GM19463 (cell line): ENCODE measurements around the gene CTNNBIP1.

Source experiments
- ATAC-seq: cut with Tn5 transposase; IDR thresholded peaks from one replicate; pipeline ENCODE4 v1.9.1; 2021; ENCODE audit warnings: mild to moderate bottlenecking, moderate library complexity; ENCODE audit not compliant: unreplicated experiment

Gene CTNNBIP1

DNA sequence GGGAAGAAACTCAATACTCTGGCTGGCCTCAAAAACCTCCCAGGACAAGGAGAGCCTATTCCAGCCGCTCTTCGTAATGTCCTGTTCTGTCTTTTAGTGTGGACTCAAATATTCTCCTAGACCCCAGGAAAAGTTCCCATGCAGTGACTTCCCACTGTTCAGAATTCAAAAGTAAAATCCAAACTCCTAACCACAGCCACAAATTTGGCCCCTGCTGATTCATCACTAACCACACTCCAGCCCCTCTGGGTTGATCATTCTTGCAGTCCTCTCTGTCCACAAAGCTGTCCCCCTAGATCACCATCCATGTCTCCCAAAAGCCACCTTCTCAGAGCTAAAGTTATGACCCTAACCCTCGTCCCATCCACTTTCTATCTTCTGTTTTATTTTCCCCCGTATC is 5.1 kb downstream of the CTNNBIP1 start:
- ATAC-seq: no peak

DNA sequence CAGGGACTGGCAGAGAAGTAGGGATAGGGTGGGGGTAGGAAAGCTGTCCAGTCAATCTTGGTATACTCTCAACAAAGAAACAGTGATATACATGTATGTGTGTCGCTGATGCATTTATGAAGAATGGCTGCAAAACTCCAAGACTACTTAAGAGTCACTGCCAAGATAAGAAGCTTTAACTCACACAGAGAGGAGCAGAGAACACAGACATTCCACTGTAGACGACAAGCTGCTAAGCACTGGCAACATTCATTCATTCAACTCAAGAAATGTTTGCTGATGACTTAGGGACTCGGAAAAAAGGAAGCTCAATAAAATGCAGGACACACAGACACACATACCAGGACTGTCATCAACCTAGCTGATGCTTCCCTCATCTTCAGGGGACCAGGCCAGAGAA is 5.5 kb downstream of the CTNNBIP1 start:
- ATAC-seq: no peak

GRCh38 chr1:9903801-9904527 is 6.1 kb downstream of the CTNNBIP1 start:
- ATAC-seq: no peak

DNA sequence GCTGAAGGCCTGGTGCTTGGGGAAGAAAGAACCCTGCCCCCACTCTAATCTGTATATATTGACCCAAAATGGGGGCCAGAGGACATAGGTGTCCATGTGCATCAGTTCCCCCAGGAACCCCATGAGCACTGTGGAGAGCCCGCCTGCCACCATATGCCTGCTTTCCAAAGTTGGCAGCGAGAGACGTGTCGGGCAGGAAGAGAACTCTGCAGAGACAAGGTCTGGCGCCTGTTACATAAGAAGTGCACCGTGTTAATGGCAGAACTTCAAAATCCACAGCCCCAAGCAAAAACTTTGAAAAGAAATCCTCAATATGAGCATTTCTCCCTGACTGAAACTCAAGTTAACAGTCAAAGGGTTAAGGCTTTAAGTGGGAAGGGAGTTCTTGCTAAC is 8.0 kb downstream of the CTNNBIP1 start:
- no peak for ATAC-seq

GRCh38 chr1:9901148-9902059 is 8.7 kb downstream of the CTNNBIP1 start:
- no peak for ATAC-seq

- ATAC-seq: peak; percentile 65
Observed at GRCh38 chr1:9900142-9901043, 9.7 kb downstream of the CTNNBIP1 start.

DNA sequence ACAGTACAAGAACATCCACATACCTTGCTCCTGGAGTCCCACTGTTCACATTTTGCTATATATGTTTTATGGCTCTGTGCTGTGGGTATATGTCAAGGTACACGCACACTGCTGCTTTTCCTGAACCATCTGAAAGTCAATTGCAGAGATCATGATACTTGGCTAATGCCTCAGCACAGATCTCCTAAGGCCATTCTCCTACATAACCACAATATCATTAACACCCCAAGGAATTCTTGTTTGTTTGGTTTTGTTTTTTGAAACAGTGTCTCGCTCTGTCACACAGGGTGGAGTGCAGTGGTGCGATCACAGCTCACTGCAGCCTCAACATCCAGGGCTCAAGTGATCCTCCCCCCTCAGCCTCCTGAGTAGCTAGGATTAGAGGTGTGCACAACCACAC is 16.0 kb downstream of the CTNNBIP1 start:
- no peak for ATAC-seq

- ATAC-seq: no peak
Observed at GRCh38 chr1:9892563-9893528, 17.2 kb downstream of the CTNNBIP1 start.

DNA sequence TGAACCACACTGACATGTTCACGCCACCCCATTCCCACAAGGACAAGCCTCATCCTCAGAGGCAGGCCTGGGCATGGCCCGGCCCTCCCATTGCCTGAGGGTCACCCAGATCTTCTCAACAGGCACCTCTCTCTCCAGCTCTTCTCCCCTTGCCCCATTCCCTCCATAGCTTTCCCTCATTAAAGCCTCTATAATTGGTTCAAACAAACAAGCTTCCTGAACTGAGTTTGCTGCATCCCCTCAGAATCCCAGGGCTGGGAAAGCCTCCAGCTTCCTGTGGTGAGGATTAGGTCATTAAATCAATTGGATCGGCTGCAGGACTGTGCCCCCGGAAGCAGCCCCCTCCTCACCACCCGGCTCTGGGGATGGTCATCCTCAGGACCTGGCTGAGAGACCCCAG is 18.9 kb downstream of the CTNNBIP1 start:
- no peak for ATAC-seq

DNA sequence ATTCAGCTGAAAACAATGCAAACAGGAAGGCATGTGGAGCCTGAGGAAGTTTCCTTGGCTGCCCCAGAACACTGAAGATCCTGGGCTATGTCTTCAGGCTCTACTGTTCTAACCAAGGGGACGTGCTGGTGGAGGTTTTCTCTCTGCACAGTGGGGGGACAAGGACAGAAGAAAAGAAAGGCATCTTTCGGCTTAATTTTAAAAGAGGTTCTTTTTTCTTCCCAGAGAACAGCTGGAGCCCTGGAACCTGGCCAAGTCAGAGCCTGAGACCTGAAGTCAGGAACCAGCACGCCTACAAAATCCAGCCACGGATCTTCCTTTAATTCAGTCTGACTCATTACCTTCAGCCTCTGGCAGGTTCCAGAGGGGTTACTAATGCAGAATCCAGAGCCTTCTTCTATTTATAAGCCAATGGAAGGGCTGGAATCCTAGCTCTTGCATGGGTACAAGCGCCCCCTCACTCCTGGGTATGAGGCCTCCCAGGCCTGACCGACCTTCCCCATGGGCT is 19.8 kb downstream of the CTNNBIP1 start:
- ATAC-seq: no peak

DNA sequence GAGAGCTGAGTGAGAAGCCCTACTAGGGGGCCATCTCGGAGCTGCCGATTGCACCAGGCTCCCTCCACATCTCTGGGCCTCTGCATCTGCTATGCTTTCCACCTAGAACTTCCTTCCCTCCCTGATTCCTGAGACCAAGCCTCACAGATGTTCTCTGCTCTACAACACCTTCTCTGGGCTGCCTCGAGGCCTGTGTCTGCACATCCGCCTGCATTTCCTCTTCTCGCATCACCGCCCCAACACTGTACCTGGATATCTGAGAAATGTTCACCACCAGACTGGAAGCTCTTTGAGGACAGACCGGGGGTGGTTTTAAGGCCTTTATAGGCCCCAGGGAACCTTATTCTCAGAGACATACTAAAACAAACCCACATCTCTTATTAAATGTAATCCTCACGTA is 20.7 kb downstream of the CTNNBIP1 start:
- ATAC-seq: no peak

DNA sequence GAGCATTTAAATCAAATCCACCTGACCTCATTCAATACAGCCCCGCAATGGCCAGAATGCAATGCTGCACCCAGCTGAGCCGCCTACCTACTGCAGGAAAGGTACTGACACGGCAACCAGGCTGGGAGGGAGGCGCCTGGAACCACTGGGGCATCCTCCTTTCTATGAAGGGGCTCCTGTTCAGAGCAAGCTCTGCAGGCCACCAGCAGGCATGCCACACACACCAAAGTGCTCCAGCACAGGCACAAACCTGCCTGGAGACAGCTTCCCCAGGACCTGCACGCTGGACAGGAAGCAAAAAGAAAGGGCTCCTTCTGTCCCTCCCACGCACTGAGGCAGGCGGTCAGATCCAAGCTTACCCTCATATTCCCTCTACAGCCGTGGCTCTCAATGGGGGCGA is 21.2 kb downstream of the CTNNBIP1 start:
- ATAC-seq: no peak

- no peak for ATAC-seq
Observed at GRCh38 chr1:9887070-9887469, 23.0 kb downstream of the CTNNBIP1 start.

DNA sequence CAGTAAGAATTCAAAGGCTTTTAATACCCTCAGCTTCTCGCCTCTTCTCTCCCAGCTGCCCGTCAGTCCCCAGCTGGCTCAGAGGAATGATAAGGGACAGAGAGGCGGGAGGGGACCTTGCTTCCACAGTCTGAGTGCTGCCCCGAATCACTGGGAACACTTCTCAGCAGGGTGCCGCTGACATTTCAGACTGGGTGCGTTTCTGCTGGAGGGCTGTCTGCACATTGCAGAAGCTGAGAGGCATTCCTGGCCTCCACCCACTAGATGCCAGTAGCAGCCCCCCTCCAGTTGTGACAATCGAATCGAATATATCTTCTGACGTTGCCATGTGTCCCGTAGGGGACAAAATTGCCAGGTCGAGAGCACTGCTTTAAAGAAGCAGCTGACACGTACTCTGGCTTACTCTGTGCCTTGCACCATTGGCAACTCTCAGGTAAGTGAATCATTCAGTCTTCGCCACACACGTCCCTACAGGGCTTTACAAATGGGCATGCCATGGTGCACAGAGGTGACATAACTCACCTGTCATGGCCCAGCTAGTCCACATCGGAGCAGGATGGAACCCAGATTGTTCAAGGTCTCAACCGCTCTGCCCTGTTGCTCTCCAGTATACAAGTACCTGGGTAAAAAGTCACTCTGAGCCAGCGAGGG is 23.9 kb downstream of the CTNNBIP1 start:
- no peak for ATAC-seq

- no peak for ATAC-seq
Observed at GRCh38 chr1:9884805-9885204, 25.3 kb downstream of the CTNNBIP1 start.

DNA sequence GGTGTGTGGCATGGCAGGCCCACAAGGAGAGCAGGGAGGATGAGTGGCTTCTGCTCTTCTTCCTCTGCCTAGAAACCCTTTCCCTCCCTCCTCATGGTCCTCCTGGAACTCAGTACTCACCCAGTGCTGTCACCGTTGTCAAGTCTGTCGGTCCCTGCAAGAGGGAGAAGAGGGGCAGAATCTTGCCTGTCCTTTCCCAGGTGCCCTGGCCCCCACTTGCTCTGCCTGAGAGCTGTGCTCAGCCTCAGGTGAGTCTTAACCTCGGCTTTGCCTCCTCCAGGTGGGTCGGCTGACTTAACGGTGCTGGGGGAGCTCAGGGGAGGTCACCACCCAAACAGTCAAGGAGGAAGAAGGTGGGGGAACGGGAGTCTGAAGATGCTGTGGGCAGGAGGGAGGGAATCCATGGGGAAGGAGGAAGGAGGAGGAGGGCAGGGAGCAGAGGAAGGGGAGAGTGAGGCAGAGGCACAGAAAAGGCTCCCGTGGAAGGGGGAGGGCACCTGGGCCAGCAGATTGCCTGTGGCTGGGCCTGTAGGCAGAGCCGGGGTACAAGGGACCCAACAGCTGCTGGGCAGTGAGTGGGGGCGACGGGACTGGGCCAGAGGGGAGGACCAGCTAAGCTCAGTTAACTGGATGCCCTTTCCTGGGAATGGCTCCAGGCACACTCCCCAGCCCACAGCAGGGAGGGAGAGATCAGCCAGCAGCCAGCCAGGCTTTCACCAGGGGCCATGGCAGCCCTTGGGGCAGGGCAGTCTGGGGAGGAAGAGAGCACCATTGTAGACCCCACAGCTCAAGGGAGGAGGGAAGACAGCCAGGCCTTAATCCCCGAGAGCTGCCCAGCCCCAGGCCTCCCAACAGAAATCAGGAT is 26.3 kb downstream of the CTNNBIP1 start:
- no peak for ATAC-seq

- no peak for ATAC-seq
Observed at GRCh38 chr1:9882945-9883303, 27.1 kb downstream of the CTNNBIP1 start.

DNA sequence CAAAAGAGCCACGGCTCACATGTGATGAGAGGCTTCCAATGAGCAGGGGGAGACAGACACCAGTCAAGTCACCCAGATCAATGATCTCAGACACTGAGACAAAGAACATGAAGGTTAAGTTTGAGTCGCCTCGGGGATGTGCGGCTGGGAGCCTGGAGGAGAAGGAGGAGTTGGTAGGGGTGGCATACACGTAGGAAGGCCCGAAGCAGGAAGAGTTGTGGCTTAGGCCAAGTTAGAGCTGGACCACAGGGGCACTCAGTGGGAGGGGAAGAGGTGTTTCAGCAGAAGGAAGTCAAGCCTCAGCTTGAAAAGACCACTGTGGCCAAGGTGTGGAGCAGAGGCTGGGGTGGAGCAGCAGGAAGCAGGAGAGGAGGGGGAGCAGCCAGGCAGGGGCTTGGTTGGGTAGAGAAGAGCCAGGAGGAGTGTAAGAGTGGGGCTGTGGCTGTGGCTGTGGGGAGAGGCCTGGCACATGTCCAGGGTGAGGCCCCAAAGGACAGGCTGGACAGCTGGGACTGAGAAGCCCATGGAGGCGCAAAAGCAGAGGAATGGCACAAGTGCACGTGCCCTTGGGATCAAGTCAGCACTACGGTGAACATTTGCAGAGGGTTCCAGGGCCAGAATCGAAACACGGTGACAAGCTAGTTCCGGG is 27.6 kb downstream of the CTNNBIP1 start:
- ATAC-seq: no peak
